Osteocyte (in vitro differentiated cells): ENCODE results near the gene CEP135. TPM values are rescaled to one million over a fixed set of nuclear protein-coding genes. Genes with fewer than 3 reads are reported as not detected.

ENCODE experiments used
- DNase-seq: peaks from one replicate; pipeline ENCODE4 v3.0.0; 2021; ENCODE audit warnings: mixed read lengths; ENCODE audit not compliant: unreplicated experiment; ENCODE audit errors: extremely low spot score
- H3K27ac Mint-ChIP-seq: one replicate; pipeline ENCODE4 v1.8.0; 2021; ENCODE audit warnings: mild to moderate bottlenecking, mixed read lengths; ENCODE audit not compliant: unreplicated experiment
- H3K27me3 Mint-ChIP-seq: one replicate; pipeline ENCODE4 v1.8.0; 2021; ENCODE audit warnings: mixed read lengths; ENCODE audit not compliant: unreplicated experiment
- H3K36me3 Mint-ChIP-seq: one replicate; pipeline ENCODE4 v1.8.0; 2021; ENCODE audit warnings: mixed read lengths; ENCODE audit not compliant: unreplicated experiment
- H3K4me1 Mint-ChIP-seq: one replicate; pipeline ENCODE4 v1.8.0; 2021; ENCODE audit warnings: mixed read lengths; ENCODE audit not compliant: unreplicated experiment
- H3K4me3 Mint-ChIP-seq: one replicate; pipeline ENCODE4 v1.8.0; 2021; ENCODE audit warnings: mild to moderate bottlenecking, moderate library complexity, mixed read lengths; ENCODE audit not compliant: unreplicated experiment
- H3K9me3 Mint-ChIP-seq: one replicate; pipeline ENCODE4 v1.8.0; 2021; ENCODE audit warnings: mixed read lengths; ENCODE audit not compliant: unreplicated experiment
- CTCF ChIP-seq: fragments of 200-600 bp; sonication (generic); IDR thresholded peaks from 2 replicates; pipeline ENCODE4 v1.5.0; 2021; ENCODE audit warnings: antibody characterized with exemption, mild to moderate bottlenecking, moderate library complexity
- total RNA-seq: library from RNA; stranded (reverse); gene quantifications from 2 replicates; pipeline ENCODE4 v1.2.1, GENCODE V29; 2021

Gene CEP135
- total RNA-seq, 1 donor from 2014 or later, result 11.8 TPM

GRCh38 chr4:55949482-55949802 lies 697 bp downstream of the CEP135 start:
- Mint-ChIP-seq H3K4me1 (peaks cover 42% of the 10 kb centered on the region), H3K27me3 (no peaks in the 10 kb centered on the region), H3K4me3 (peak overlapping the region; percentile 76), H3K36me3 (peaks cover 14% of the 10 kb centered on the region), H3K9me3 (no peaks in the 10 kb centered on the region), H3K27ac (peak overlapping the region; percentile 95)
- no peak for TF ChIP-seq CTCF
- no peak for DNase-seq

GRCh38 chr4:55951191-55951922 lies 2.6 kb downstream of the CEP135 start:
- DNase-seq, result no peak
- peaks cover 37% of the 10 kb centered on the region for H3K4me1 Mint-ChIP-seq
- peaks cover 22% of the 10 kb centered on the region for H3K36me3 Mint-ChIP-seq
- no peak for TF ChIP-seq CTCF
- H3K27ac Mint-ChIP-seq, result peak overlapping the region; percentile 95
- no peaks in the 10 kb centered on the region for H3K27me3 Mint-ChIP-seq
- H3K4me3 Mint-ChIP-seq, result no peak overlapping the region
- H3K9me3 Mint-ChIP-seq, result no peaks in the 10 kb centered on the region

- Mint-ChIP-seq H3K27me3 (no peaks in the 10 kb centered on the region), H3K4me1 (peaks cover 3% of the 10 kb centered on the region), H3K4me3 (no peak overlapping the region), H3K36me3 (peaks cover 29% of the 10 kb centered on the region), H3K9me3 (no peaks in the 10 kb centered on the region), H3K27ac (no peak overlapping the region)
- no peak for TF ChIP-seq CTCF
- no peak for DNase-seq
Measured at GRCh38 chr4:55955710-55956109, 7.0 kb downstream of the CEP135 start.

GRCh38 chr4:55959655-55960054 lies 10.9 kb downstream of the CEP135 start:
- Mint-ChIP-seq H3K36me3 (peaks cover 33% of the 10 kb centered on the region), H3K9me3 (peaks cover 4% of the 10 kb centered on the region), H3K4me3 (no peak overlapping the region), H3K27me3 (no peaks in the 10 kb centered on the region), H3K27ac (no peak overlapping the region), H3K4me1 (peaks cover 12% of the 10 kb centered on the region)
- DNase-seq, result no peak
- no peak for TF ChIP-seq CTCF

GRCh38 chr4:55964046-55964445 lies 15.3 kb downstream of the CEP135 start:
- H3K27ac Mint-ChIP-seq, result no peak overlapping the region
- no peaks in the 10 kb centered on the region for H3K27me3 Mint-ChIP-seq
- no peak overlapping the region for H3K4me3 Mint-ChIP-seq
- no peak for TF ChIP-seq CTCF
- H3K9me3 Mint-ChIP-seq, result peaks cover 4% of the 10 kb centered on the region
- peaks cover 32% of the 10 kb centered on the region for H3K36me3 Mint-ChIP-seq
- DNase-seq, result no peak
- H3K4me1 Mint-ChIP-seq, result peaks cover 12% of the 10 kb centered on the region
